Adrenal gland (tissue), 12 donors: Measurements from ENCODE around the gene FOXO3. TPM values are rescaled to one million over a fixed set of nuclear protein-coding genes. Genes with fewer than 3 reads are reported as not detected.

Experiments
- DNase-seq, 7 donors: peaks; one replicate each; pipeline ENCODE4 v3.0.0-alpha.2; 2019 to 2020
- H3K27ac ChIP-seq, 5 donors: fragments of 200-600 bp; sonication (generic) in 4 of 5; 1 replicate in 3 of 5; 2 replicates in 2 of 5; pipeline versions ENCODE4 v1.5.1 to v1.8.0; 2016 to 2020; ENCODE audit warnings: mild to moderate bottlenecking in 1 of 5
- H3K27me3 ChIP-seq: fragments of 200-600 bp; 2 replicates; pipeline ENCODE4 v1.8.0; 2021
- H3K36me3 ChIP-seq, 2 donors: fragments of 200-600 bp; replicated peaks in 1 of 2; 1 replicate in 1 of 2; 2 replicates in 1 of 2; pipeline versions ENCODE4 v1.5.1 to v1.8.0; 2018 to 2022
- H3K4me1 ChIP-seq, 2 donors: fragments of 200-600 bp; replicated peaks in 1 of 2; 1 replicate in 1 of 2; 2 replicates in 1 of 2; pipeline versions ENCODE4 v1.5.1 to v1.8.0; 2018 to 2021
- H3K4me3 ChIP-seq, 4 donors: fragments of 200-600 bp; sonication (generic) in 3 of 4; one replicate each; pipeline ENCODE4 v1.5.1; 2016 to 2018
- H3K9me3 ChIP-seq, 3 donors: fragments of 200-600 bp; sonication (generic) in 1 of 3; replicated peaks in 1 of 3; 1 replicate in 2 of 3; 2 replicates in 1 of 3; pipeline versions ENCODE4 v1.5.1 to v1.8.0; 2016 to 2021
- CTCF ChIP-seq, 6 experiments: fragments of 450-650 bp in 4 of 6; fragments of 200-600 bp in 2 of 6; sonication (generic) in 1 of 6; IDR thresholded peaks; 1 replicate in 5 of 6; 2 replicates in 1 of 6; pipeline versions ENCODE4 v1.5.1 to v1.8.0; 2016 to 2021; ENCODE audit warnings: antibody characterized with exemption in 6 of 6, mild to moderate bottlenecking in 2 of 6, moderate library complexity in 1 of 6
- POLR2A ChIP-seq, 2 donors: fragments of 450-650 bp; IDR thresholded peaks; one replicate each; pipeline ENCODE4 v1.6.1; 2017; ENCODE audit warnings: antibody characterized with exemption in 2 of 2, mild to moderate bottlenecking in 2 of 2, moderate library complexity in 1 of 2
- WGBS, 4 donors: extraction: QIAGEN DNeasy Blood & Tissue Kit in 2 of 4; methylation state at CpG; one replicate each; pipeline versions ENCODE4 v1.1.5 to v1.1.7; 2013 to 2017; 5-methylcytosine and 5-hydroxymethylcytosine counted together
- intact Hi-C, 2 donors: fragments of 100-400 bp; cut with DNase I; formaldehyde crosslinking; loops; one replicate each; pipeline versions ENCODE4 v1.14.1 to v1.15.0; 2022 to 2023
- polyA plus RNA-seq, 3 donors: library from polyadenylated mRNA; stranded (reverse); fragments of 200-250 nt in 2 of 3; fragments of 350-450 nt in 1 of 3; fragmentation: Illumina TruSeq in 1 of 3; extraction: RNeasy Lipid Tissue Mini Kit (QIAGEN cat#74804) in 1 of 3; gene quantifications; one replicate each; pipeline ENCODE4 v1.2.3, GENCODE V29; 2013 to 2014
- total RNA-seq, 9 donors: library from RNA; depleted of rRNA in 4 of 9; stranded (reverse); fragments of >200 nt in 4 of 9; fragments of 120-200 nt in 1 of 9; fragmentation: NEBNext Ultra II Directional in 1 of 9; extraction: Animal tissue kit (Norgen Biotek cat#: 25700) in 1 of 9; gene quantifications; one replicate each; pipeline versions ENCODE4 v1.1.0 to v1.2.4, GENCODE V29; 2013 to 2023
- donor health status: healthy with polysubstance abuse.
- donor health status: Bipolar disorder and iron deficiency.
- donor health status: DM: yes; HTN: yes; CAD: no.
- donor health status: DM: no; HTN: no; CAD: no.
- donor health status: DM: no; HTN: no; CAD: no.
- donor health status: DM: yes; HTN: yes; CAD: no.

FOXO3 gene
- total and polyA plus RNA-seq, 12 donors, result 8.3 to 38.7 (median 23.4) TPM

GRCh38 chr6:108610270-108610839 lies 49.6 kb downstream of the FOXO3 start:
- WGBS, 4 donors, result 82 to 87% (median 85%) methylated on average over 3 of the region's 3 CpGs
- H3K36me3 ChIP-seq, result no peaks in the 10 kb centered on the region
- peaks cover 0 to 67% of the 10 kb centered on the region in 2 donors for H3K4me1 ChIP-seq
- TF ChIP-seq POLR2A (IDR thresholded peaks at IDR 0.05) (no peak), CTCF (IDR thresholded peaks at IDR 0.05) (no peak)
- H3K27me3 ChIP-seq, result no peaks in the 10 kb centered on the region
- no peak overlapping the region for H3K4me3 ChIP-seq
- no peak overlapping the region for H3K27ac ChIP-seq
- peaks cover 0 to 4% (median 0%) of the 10 kb centered on the region in 3 donors for H3K9me3 ChIP-seq
- DNase-seq, result no peak
- intact Hi-C loops, result no loop called here

DNA sequence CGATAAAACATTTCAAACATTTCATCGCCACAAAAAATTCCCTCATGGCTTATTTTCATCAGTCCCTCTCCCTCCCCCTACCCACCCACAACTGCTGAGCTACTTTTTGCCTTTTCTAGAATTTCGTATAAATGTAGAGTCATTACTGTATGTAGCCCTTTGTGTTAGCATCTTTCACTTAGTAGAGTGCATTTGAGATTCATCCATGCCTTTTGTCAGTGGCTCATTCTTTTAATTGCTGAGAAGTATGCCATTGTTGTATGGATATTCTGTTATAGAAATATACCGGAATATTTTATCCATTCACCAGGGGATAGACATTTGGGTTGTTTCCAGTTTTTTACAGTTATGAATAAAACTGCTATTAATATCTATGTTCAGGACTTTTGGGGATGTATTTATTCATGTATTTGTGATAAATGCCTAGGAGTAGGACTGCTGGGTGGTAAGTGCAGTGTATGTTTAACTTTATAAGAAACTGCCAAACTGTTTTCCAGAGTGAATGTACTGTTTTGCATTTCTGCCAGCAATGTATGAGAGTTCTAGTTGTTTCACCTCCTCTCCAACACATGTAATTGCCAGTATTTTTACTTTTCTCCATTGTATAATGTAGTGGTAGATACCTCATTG lies 50.4 kb downstream of the FOXO3 start:
- no peak for DNase-seq
- Histone ChIP-seq H3K27me3 (no peaks in the 10 kb centered on the region), H3K4me3 (no peak overlapping the region), H3K4me1 (peaks cover 0 to 66% of the 10 kb centered on the region in 2 donors), H3K27ac (no peak overlapping the region), H3K36me3 (no peaks in the 10 kb centered on the region), H3K9me3 (peaks cover 0 to 4% (median 0%) of the 10 kb centered on the region in 3 donors)
- TF ChIP-seq POLR2A (IDR thresholded peaks at IDR 0.05) (no peak), CTCF (IDR thresholded peaks at IDR 0.05) (no peak)
- intact Hi-C loops, result no loop called here
- 62 to 67% (median 66%) methylated on average over 4 of the region's 4 CpGs for WGBS, 4 donors

GRCh38 chr6:108612852-108613251 lies 52.1 kb downstream of the FOXO3 start:
- Histone ChIP-seq H3K27ac (no peak overlapping the region), H3K9me3 (peaks cover 0 to 4% (median 0%) of the 10 kb centered on the region in 3 donors), H3K27me3 (no peaks in the 10 kb centered on the region), H3K36me3 (no peaks in the 10 kb centered on the region), H3K4me3 (no peak overlapping the region), H3K4me1 (peaks cover 9 to 66% of the 10 kb centered on the region in 2 donors)
- intact Hi-C loops, result no loop called here
- TF ChIP-seq CTCF (IDR thresholded peaks at IDR 0.05) (no peak), POLR2A (IDR thresholded peaks at IDR 0.05) (no peak)
- DNase-seq, result no peak

- Histone ChIP-seq H3K4me1 (peaks cover 19 to 72% of the 10 kb centered on the region in 2 donors), H3K27ac (no peak overlapping the region), H3K36me3 (no peaks in the 10 kb centered on the region), H3K4me3 (no peak overlapping the region), H3K9me3 (peaks cover 0 to 4% (median 0%) of the 10 kb centered on the region in 3 donors), H3K27me3 (no peaks in the 10 kb centered on the region)
- DNase-seq, result no peak
- WGBS, 4 donors, result 50 to 63% (median 58%) methylated on average over 3 of the region's 3 CpGs
- intact Hi-C loops, result no loop called here
- TF ChIP-seq CTCF (IDR thresholded peaks at IDR 0.05) (no peak), POLR2A (IDR thresholded peaks at IDR 0.05) (no peak)
These were observed 55.8 kb downstream of the FOXO3 start for GRCh38 chr6:108616544-108616943.
